Measurements from ENCODE around the gene ERVFRD-1. TPM values are rescaled to one million over a fixed set of nuclear protein-coding genes. Genes with fewer than 3 reads are reported as not detected.

The ERVFRD-1 gene
- total and polyA plus RNA-seq, 2 experiments from 2014 or later = 0.06 TPM; not detected in 1

GRCh38 chr6:11062715-11063114 lies 48.8 kb downstream of the ERVFRD-1 start:
- H2AFZ ChIP-seq = no peak overlapping the region
- no peak overlapping the region for H3K4me2 ChIP-seq
- no peak overlapping the region for H3K4me3 ChIP-seq
- H3K36me3 ChIP-seq (ENCODE audit: insufficient read depth) = no peaks in the 10 kb centered on the region
- DNase-seq (ENCODE audit: low spot score) = no peak
- Mint-ChIP-seq H3K4me1 (peaks cover 4% of the 10 kb centered on the region; the same call in 2 of the 3 replicates), H3K36me3 (ENCODE audit: low read depth) (no peaks in the 10 kb centered on the region), H3K27ac (no peak overlapping the region), H3K4me3 (no peak overlapping the region), H3K9me3 (no peaks in the 10 kb centered on the region), H3K27me3 (ENCODE audit: insufficient read depth, low read depth, poor library complexity) (no peaks in the 10 kb centered on the region)
- H3K9me2 ChIP-seq (ENCODE audit: insufficient read depth) = no peaks in the 10 kb centered on the region
- no peaks in the 10 kb centered on the region for H3K79me2 ChIP-seq (replicated peaks; ENCODE audit: insufficient read depth)
- no peaks in the 10 kb centered on the region for H3K27me3 ChIP-seq (ENCODE audit: insufficient read depth)
- no peak for ATAC-seq
- no peaks in the 10 kb centered on the region for H4K20me1 ChIP-seq (replicated peaks; ENCODE audit: insufficient read depth)
- H3F3A ChIP-seq (replicated peaks; ENCODE audit: low read depth) = no peaks in the 10 kb centered on the region
- no peaks in the 10 kb centered on the region for H3K4me1 ChIP-seq (ENCODE audit: insufficient read depth)
- TF ChIP-seq ETS1 (IDR thresholded peaks at IDR 0.05) (no peak), EZH2phosphoT487 (IDR thresholded peaks at IDR 0.05; ENCODE audit: unreplicated experiment) (no peak), NANOG (IDR thresholded peaks at IDR 0.05; ENCODE audit: borderline replicate concordance) (no peak), STAT1 (IDR thresholded peaks at IDR 0.05; ENCODE audit: unreplicated experiment) (no peak), JUNB (IDR thresholded peaks at IDR 0.05; ENCODE audit: unreplicated experiment) (no peak), ZNF331 (CRISPR knock-in tag; IDR thresholded peaks at IDR 0.05; ENCODE audit: low read depth) (no peak), POLR2AphosphoS5 (IDR thresholded peaks at IDR 0.05; ENCODE audit: low read depth) (no peak), CTCF (conservative IDR thresholded peaks at IDR 0.05; ENCODE audit: low read depth in 2 of 2) (no peak), REST (IDR thresholded peaks at IDR 0.05; ENCODE audit: unreplicated experiment) (no peak), EZH2 (IDR thresholded peaks at IDR 0.05; ENCODE audit: low read depth, unreplicated experiment) (no peak), ZNF462 (CRISPR knock-in tag; IDR thresholded peaks at IDR 0.05) (no peak), ZNF114 (CRISPR knock-in tag; IDR thresholded peaks at IDR 0.05) (no peak), CREB1 (CRISPR knock-in tag; IDR thresholded peaks at IDR 0.05; ENCODE audit: low read depth) (no peak)
- no peak overlapping the region for H3K27ac ChIP-seq (ENCODE audit: low read depth)
